Motor neuron (in vitro differentiated cells): ENCODE measurements around the gene KIN. TPM values are rescaled to one million over a fixed set of nuclear protein-coding genes. Genes with fewer than 3 reads are reported as not detected.

Source experiments
- ATAC-seq, 8 experiments: fragments of 200-7000 bp; cut with Tn5 transposase; replicated peaks in 6 of 8; 2 replicates each; pipeline ENCODE4 v1.8.0; 2021; ENCODE audit warnings: mild to moderate bottlenecking in 8 of 8, moderate library complexity in 8 of 8
- H3K27ac ChIP-seq, 2 donors: fragments of 250-450 bp; sonication (Bioruptor Pico); 2 replicates each; pipeline ENCODE4 v1.9.0; 2021; ENCODE audit warnings: antibody characterized with exemption in 2 of 2, mild to moderate bottlenecking in 2 of 2, moderate library complexity in 1 of 2
- H3K4me1 ChIP-seq, 2 donors: fragments of 250-450 bp; sonication (Bioruptor Pico); replicated peaks in 1 of 2; 2 replicates each; pipeline ENCODE4 v1.6.1; 2021; ENCODE audit warnings: antibody characterized with exemption in 2 of 2, mild to moderate bottlenecking in 2 of 2, moderate library complexity in 1 of 2
- H3K4me3 ChIP-seq, 5 donors: fragments of 250-450 bp; sonication (Bioruptor Pico); 2 replicates each; pipeline ENCODE4 v1.9.0; 2021; ENCODE audit warnings: antibody characterized with exemption in 5 of 5, mild to moderate bottlenecking in 5 of 5, moderate library complexity in 4 of 5
- WGBS, 10 experiments: fragments of 450-650 bp; shearing (Covaris generic); methylation state at CpG; one replicate each; pipeline ENCODE4 v1.0.0; 2022; 5-methylcytosine and 5-hydroxymethylcytosine counted together
- in situ Hi-C, 9 experiments: fragments of 400-800 bp; cut with MboI; loops; one replicate each; pipeline ENCODE4 v1.15.0; 2021; ENCODE audit warnings: low sequenced_read_pairs in 9 of 9, low pct_unique_long_range_greater_than_20kb in 2 of 9; ENCODE audit not compliant: unreplicated experiment in 9 of 9
- total RNA-seq, 8 experiments: library from RNA; unstranded; fragments of 300-600 nt; gene quantifications; 2 replicates each; pipeline versions ENCODE4 v1.2.3 to v1.2.4, GENCODE V29; 2022

Gene KIN, protein sequence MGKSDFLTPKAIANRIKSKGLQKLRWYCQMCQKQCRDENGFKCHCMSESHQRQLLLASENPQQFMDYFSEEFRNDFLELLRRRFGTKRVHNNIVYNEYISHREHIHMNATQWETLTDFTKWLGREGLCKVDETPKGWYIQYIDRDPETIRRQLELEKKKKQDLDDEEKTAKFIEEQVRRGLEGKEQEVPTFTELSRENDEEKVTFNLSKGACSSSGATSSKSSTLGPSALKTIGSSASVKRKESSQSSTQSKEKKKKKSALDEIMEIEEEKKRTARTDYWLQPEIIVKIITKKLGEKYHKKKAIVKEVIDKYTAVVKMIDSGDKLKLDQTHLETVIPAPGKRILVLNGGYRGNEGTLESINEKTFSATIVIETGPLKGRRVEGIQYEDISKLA
- total RNA-seq, result 10 to 100 TPM in 5 of 8 experiments, 1 to 10 TPM in 3; 4.7 to 13.3 (median 10.5) TPM

DNA sequence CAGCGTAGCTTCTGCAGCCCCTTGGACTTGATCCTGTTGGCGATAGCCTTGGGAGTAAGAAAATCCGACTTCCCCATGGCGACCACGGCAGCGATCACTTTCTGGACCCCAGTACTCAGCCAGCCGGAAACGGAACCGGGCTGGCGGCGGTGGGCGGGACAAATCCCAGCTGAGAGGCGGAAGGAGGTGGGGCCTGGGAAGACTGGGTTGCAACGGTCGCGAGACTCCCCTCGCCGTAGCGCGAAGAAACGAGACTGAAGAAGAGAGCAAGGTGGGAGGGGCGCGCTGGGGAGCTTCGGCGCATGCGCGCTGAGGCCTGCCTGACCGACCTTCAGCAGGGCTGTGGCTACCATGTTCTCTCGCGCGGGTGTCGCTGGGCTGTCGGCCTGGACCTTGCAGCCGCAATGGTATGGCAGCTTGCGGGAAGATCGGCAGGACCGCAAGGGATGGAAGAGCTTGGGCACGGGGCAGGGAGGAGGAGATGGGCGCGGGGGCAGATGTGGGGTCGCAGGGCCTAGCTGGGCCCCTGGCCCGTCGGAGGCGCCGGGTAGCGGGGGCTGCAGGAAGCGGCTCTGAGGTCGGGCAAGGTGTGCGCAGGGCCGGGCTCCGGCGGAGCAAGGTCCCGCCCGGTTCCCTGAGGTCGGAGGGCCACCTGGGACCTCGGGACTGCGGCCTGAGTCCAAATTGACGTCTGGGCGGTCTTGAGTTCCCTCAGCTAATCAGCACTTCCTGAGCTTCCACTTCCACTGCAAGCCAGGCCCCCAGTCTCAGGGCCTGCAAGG, at the start of gene KIN, which contains the start of gene ATP5F1C:
KIN (minus strand) TSS at position 137 of the 782 bp plus-strand sequence; CDS start at position 77, 60 bp downstream.
ATP5F1C (plus strand) TSS at position 321 of the 782 bp plus-strand sequence; CDS start at position 352, 31 bp downstream.
- WGBS, 10 experiments, result 0% methylated on average over 1 to 13 of the region's 59 CpGs; no CpG with 5 or more reads in 7 of the 10 experiments
- Histone ChIP-seq H3K4me1 (peaks cover 2 to 28% of the 10 kb centered on the region in 2 donors), H3K27ac (peak within 1 kb of the TSS; percentile 80 to 84), H3K4me3 (peak within 1 kb of the TSS; percentile 68 to 97 (median 92))
- in situ Hi-C loops, result no loop called here
- peak; percentile 84 to 96 (median 95) for ATAC-seq

DNA sequence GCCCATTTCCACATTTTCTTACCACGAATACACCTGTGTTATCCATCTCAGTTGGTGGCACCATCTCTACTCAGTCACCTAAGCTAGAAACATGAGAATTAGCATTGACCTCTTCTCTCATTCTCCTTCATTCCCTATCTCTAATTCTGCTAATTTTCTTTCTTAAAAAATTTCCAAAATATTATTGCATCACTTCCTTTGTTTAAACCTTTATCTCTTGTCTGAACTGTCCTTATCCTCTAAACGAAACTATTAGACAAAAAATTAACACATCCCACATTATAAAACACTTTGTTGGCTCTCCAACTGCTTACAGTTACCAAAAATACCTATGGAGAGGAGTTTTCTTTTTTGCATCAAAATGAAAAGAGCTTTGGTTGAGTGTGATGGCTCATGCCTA, 48.8 kb upstream of the KIN start:
- WGBS, 10 experiments, result 80 to 100% (median 96%) methylated on average over 1 to 2 of the region's 2 CpGs; no CpG with 5 or more reads in 3 of the 10 experiments
- Histone ChIP-seq H3K4me1 (no peaks in the 10 kb centered on the region), H3K4me3 (no peak overlapping the region), H3K27ac (no peak overlapping the region)
- no peak for ATAC-seq
- in situ Hi-C loops, result no loop called here

DNA sequence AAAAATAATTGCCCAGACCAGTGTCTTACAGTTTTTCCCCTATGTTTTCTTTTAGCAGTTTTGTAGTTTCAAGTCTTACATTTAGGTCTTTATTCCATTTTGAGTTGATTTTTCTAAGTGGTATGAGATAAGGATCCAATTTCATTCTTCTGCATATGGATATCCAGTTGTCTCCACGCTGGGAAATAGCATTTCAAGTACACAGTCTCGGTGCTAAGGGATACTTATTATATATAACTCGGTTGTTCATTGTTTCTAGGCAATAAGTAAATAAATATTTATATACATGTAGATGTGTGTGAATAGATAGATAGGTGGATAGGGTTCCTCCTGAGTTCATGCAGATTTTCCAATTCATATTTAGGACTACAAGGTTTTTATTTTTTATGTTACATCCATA, 46.5 kb upstream of the KIN start:
- peak in 3 of 8 experiments; percentile 50 to 91 (median 50) for ATAC-seq
- in situ Hi-C loops, result no loop called here
- Histone ChIP-seq H3K4me3 (no peak overlapping the region), H3K4me1 (no peaks in the 10 kb centered on the region), H3K27ac (no peak overlapping the region)
- 20 to 100% (median 74%) methylated on average over 1 to 3 of the region's 3 CpGs; no CpG with 5 or more reads in 1 of the 10 experiments for WGBS, 10 experiments

DNA sequence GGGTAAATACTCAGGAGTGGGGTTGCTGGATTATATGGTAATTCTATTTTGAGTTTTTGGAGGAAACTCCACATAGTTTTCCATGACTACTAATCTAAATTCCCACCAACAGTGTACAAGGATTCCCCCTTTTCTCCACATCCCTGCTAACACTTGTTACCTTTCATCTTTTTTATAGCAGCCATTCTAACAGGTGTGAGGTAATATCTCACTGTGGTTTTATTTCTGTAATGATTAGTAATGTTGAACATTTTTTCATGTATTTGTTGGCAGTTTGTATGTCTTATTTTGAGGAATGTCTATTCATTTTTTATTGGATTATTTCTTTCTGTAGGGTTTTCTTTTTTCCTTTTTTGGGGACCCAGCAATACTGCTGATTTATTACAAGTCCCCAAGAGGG, 45.4 kb upstream of the KIN start:
- no peak overlapping the region for H3K27ac ChIP-seq
- H3K4me1 ChIP-seq, result no peaks in the 10 kb centered on the region
- in situ Hi-C loops, result no loop called here
- ATAC-seq, result no peak
- no peak overlapping the region for H3K4me3 ChIP-seq

DNA sequence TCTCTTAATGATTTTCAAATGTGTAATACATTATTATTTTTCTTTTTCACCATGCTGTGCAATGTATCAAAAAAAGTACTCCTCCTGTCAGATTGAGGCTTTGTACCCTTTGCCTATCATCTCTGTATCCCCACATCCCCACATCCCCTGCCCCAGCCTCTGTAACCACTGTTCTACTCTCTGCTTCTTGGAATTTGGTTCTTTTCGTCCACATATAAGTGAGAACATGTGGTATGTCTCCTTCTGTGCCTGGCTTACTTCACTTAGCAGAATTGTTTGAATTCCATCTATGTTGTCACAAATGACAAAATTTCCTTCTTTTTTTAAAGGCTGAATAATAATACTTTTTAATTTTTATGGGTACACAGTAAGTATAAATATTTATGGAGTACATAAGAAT, 44.3 kb upstream of the KIN start:
- no peak for ATAC-seq
- H3K27ac ChIP-seq, result no peak overlapping the region
- H3K4me3 ChIP-seq, result no peak overlapping the region
- H3K4me1 ChIP-seq, result no peaks in the 10 kb centered on the region
- 40 to 100% (median 100%) methylated on average over 1 of the region's 1 CpG; no CpG with 5 or more reads in 4 of the 10 experiments for WGBS, 10 experiments
- in situ Hi-C loops, result no loop called here

DNA sequence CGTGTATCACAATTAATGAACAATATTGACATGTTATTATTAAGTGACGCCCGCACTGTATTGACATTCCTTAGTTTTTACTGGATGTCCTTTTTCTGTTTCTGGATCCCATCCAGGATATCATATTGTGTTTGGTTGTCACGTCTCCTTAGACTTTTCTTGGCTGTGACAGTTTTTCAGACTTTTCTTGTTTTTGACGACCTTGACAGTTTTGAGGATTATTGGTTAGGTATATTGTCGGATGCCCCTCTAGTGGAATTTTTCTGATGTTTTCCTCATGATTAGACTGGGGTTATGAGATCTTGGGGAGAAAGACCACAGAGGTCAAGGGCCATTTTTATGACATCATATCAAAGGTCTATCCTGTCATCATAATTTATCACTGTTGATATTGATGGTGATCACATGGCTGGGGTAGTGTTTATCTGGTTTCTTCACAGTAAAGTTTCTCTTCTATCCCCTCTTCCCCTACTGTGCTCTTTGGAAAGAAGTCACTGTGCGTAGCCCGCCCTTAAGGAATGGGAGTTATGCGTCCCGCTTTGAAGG, 41.6 kb upstream of the KIN start:
- Histone ChIP-seq H3K4me1 (no peaks in the 10 kb centered on the region), H3K4me3 (no peak overlapping the region), H3K27ac (no peak overlapping the region)
- ATAC-seq, result no peak
- WGBS, 10 experiments, result 80 to 100% (median 98%) methylated on average over 1 to 10 of the region's 10 CpGs
- in situ Hi-C loops, result no loop called here

DNA sequence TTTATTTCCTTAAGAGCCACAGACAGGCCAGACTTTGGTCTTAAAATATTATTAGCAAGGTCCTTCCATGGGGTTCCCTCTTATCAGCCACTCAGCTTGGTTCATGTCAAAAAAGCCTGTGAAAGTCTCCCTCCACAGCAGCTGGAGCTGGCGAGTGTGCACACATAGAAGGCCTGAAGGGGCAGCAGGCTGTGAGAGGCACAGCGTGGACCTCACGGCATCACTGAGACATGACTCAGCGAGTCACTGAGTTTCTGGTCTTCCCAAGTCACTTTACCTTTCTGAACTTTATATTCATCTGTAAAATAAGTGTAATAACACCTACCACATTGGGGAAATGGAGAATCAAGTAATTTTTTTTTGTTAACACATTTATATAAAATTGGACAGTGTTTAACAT, 39.2 kb upstream of the KIN start:
- peak in 3 of 8 experiments; percentile 27 to 47 (median 32) for ATAC-seq

DNA sequence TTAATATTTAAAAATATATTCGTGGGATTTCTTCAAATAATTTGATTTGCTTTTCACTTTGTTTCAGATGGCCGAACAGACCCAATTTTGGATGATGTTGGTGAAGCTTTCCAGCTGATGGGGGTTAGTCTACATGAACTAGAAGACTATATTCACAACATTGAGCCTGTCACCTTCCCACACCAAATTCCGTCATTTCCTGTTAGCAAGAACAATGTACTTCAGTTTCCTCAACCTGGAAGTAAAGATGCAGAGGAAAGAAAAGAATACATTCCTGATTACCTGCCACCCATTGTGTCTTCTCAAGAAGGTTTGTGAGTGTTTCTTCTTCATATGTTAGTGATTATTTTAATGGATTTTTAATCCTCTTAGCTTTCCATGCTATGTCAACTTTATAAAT, 36.5 kb upstream of the KIN start:
- Histone ChIP-seq H3K27ac (no peak overlapping the region), H3K4me3 (no peak overlapping the region), H3K4me1 (peaks cover 6 to 8% of the 10 kb centered on the region in 2 donors)
- 60 to 100% (median 88%) methylated on average over 1 to 3 of the region's 3 CpGs; no CpG with 5 or more reads in 1 of the 10 experiments for WGBS, 10 experiments
- in situ Hi-C loops, result no loop called here
- ATAC-seq, result no peak

More for the DNA sequence above, 39.2 kb upstream of the KIN start:
- Histone ChIP-seq H3K4me3 (no peak overlapping the region), H3K27ac (no peak overlapping the region), H3K4me1 (no peaks in the 10 kb centered on the region)
- in situ Hi-C loops, result no loop called here
- 80 to 100% (median 94%) methylated on average over 1 to 4 of the region's 4 CpGs; no CpG with 5 or more reads in 3 of the 10 experiments for WGBS, 10 experiments

DNA sequence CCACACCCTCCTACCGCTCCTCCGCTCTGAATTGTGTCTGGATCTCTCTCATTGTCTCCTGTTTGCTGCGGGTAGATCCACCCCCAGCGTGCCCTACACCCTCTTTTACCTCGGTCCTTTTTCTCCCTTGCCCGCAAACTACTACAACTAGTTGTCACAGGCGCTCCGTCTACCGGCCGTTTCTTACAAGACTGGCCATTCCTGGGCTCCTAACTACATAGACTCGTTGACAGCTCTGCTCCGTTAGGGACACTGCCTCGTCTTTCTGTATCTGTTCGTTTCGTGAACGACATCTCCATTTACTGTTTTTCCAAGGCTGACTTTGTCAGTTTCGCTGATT, 31.3 kb upstream of the KIN start:
- peak; percentile 64 to 78 (median 66) for ATAC-seq
- in situ Hi-C loops, result no loop called here
- WGBS, 10 experiments, result 0 to 4% (median 1%) methylated on average over 1 to 16 of the region's 17 CpGs
- peaks cover 9 to 11% of the 10 kb centered on the region in 2 donors for H3K4me1 ChIP-seq
- peak overlapping the region; percentile 82 to 96 (median 85) for H3K4me3 ChIP-seq
- H3K27ac ChIP-seq, result no peak overlapping the region

DNA sequence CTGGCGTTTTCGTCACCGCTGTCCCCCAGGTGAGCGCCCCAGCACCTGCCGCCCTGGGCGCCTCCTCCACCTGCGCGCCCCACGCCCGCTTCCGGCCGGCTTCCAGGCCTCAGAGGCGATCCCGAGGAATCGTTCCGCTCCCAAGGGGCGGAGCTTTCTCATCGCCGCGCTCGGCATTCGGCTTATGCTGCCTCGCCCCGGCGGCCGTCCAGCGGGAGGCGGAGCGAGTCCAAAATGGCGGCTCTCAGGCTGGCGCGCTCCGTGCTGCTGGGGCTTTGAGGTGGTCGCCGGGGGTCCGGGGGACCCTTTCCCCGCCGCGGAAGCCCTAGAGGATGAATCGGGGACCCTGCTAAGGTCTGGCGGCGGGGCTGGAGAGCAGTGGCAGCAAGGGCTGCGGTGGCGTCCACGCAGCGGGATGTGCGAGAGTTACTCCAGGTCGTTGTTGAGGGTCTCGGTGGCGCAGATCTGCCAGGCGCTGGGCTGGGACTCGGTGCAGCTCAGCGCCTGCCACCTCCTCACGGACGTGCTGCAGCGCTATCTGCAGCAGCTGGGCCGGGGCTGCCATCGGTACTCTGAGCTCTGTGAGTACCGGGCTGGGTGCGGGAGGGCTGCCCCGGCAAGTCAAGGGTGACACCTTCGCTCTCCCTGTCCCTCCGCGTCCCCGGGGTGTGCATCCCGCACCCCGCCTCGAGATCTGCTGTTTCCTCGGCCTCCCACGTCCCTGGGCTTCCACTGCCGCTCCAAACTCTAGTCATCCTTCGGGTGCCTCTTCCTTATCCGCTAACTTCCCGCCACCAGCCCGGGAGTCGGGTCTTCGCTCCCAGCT, 30.7 kb upstream of the KIN start, which contains the start of gene TAF3:
TAF3 (plus strand) TSS at position 211 of the 826 bp plus-strand sequence; CDS start at position 416, 205 bp downstream.
- peaks cover 9 to 11% of the 10 kb centered on the region in 2 donors for H3K4me1 ChIP-seq
- 0 to 10% (median 1%) methylated on average over 2 to 26 of the region's 77 CpGs; no CpG with 5 or more reads in 5 of the 10 experiments for WGBS, 10 experiments
- in situ Hi-C loops, result no loop called here
- peak within 1 kb of the TSS; percentile 82 to 96 (median 85) for H3K4me3 ChIP-seq
- H3K27ac ChIP-seq, result peak within 1 kb of the TSS; percentile 65 to 73
- ATAC-seq, result peak; percentile 61 to 92 (median 89)

DNA sequence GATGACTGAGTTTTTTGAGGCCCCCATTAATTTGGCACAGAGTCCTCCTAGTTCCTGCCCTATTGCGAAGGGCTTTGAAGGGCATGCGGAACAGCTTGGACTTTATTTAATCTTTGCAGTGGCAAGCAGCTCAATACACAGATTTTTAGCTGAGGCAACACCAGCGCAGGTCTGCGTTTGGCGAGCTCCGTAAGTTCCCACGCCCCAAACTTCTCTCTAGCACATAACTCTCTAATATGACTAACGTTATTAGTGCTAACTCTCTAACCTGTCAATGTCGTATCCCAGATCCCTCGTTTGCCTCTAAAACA, 30.1 kb upstream of the KIN start:
- ATAC-seq, result peak in 1 of 8 experiments; percentile 36
- peaks cover 9 to 11% of the 10 kb centered on the region in 2 donors for H3K4me1 ChIP-seq
- in situ Hi-C loops, result no loop called here
- WGBS, 10 experiments, result 0 to 20% (median 3%) methylated on average over 1 to 10 of the region's 10 CpGs; no CpG with 5 or more reads in 2 of the 10 experiments
- no peak overlapping the region for H3K27ac ChIP-seq
- peak overlapping the region; percentile 82 to 96 (median 85) for H3K4me3 ChIP-seq

DNA sequence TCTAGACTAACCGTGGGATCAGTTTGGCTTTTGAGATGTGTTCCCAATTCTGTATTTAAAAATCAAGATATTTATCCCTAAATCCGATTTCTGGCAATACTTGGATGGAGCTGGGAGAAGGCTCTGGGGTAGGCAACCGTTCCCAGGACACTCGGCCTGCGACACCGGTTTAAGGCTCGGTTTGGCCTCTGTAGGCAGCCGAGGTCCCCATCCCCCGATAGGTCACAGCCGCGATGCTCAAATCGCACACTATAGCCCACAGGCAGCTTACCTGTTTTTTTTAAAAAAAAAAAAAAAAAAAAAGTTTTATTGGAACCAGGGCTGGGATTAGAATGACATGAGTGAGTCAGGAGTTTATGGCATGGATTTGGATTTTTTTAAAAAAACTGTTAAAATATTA, 29.8 kb upstream of the KIN start:
- WGBS, 10 experiments, result 0 to 23% (median 7%) methylated on average over 1 to 11 of the region's 12 CpGs; no CpG with 5 or more reads in 3 of the 10 experiments
- ATAC-seq, result no peak
- in situ Hi-C loops, result no loop called here
- Histone ChIP-seq H3K27ac (no peak overlapping the region), H3K4me3 (peak overlapping the region; percentile 82 to 96 (median 85)), H3K4me1 (peaks cover 9 to 11% of the 10 kb centered on the region in 2 donors)
